A673 (cell line): ENCODE results near the gene SEC61A1.

Experiments
- CTCF ChIP-seq: fragments of 300-800, 200-600 bp; sonication (generic); conservative IDR thresholded peaks from 2 replicates; pipeline ENCODE4 v1.5.1; 2017; ENCODE audit warnings: low read depth, mild to moderate bottlenecking, antibody characterized with exemption, low read length, moderate library complexity, mixed read lengths
- EZH2 ChIP-seq: fragments of 200-600 bp; sonication (generic); IDR thresholded peaks from 2 replicates; pipeline ENCODE4 v1.6.1; 2017; ENCODE audit warnings: borderline replicate concordance, low read depth, mild to moderate bottlenecking, mixed read lengths, antibody characterized with exemption, low read length; ENCODE audit not compliant: poor library complexity, severe bottlenecking

GRCh38 chr3:128033102-128033501 is 19.1 kb upstream of the SEC61A1 start:
- TF ChIP-seq CTCF = no peak
- no peak for TF ChIP-seq EZH2
